ENCODE results near the gene TYMS.

DNA sequence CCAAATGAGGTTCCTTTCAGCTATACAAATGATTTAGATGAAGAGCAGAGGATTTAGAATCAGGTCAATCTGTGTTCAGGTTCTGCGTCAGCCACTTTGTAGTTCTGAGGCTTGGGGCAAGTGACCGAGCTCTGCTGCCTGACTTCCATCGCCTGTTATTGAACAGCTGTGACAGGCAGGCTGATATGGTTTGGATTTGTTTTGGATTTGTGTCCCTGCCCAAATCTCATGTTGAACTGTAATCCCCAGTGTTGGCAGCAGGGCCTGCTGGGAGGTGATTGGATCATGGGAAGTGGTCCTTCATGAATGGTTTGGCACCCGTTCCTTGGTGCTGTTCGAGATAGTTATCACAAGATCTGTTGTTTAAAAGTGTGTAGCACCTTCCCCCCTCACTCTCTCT lies 18.6 kb downstream of the TYMS start:
- TF ChIP-seq, protein P1, sequence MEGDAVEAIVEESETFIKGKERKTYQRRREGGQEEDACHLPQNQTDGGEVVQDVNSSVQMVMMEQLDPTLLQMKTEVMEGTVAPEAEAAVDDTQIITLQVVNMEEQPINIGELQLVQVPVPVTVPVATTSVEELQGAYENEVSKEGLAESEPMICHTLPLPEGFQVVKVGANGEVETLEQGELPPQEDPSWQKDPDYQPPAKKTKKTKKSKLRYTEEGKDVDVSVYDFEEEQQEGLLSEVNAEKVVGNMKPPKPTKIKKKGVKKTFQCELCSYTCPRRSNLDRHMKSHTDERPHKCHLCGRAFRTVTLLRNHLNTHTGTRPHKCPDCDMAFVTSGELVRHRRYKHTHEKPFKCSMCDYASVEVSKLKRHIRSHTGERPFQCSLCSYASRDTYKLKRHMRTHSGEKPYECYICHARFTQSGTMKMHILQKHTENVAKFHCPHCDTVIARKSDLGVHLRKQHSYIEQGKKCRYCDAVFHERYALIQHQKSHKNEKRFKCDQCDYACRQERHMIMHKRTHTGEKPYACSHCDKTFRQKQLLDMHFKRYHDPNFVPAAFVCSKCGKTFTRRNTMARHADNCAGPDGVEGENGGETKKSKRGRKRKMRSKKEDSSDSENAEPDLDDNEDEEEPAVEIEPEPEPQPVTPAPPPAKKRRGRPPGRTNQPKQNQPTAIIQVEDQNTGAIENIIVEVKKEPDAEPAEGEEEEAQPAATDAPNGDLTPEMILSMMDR (IDR thresholded peaks at IDR 0.05; ENCODE audit: low read depth, low read length), result no peak
- TF ChIP-seq EZH2phosphoT487 (IDR thresholded peaks at IDR 0.05; ENCODE audit: low read depth), result no peak

Measured in OCI-LY3 (cell line).